Smooth muscle cell (in vitro differentiated cells): Measurements from ENCODE around the gene SSPN. TPM values are rescaled to one million over a fixed set of nuclear protein-coding genes. Genes with fewer than 3 reads are reported as not detected.

Source experiments
- DNase-seq: peaks from one replicate; lab custom pipeline; 2025; ENCODE audit not compliant: unreplicated experiment; lab: John Stamatoyannopoulos, UW
- H2AFZ ChIP-seq: fragments of 200-600 bp; sonication (generic); 2 replicates; pipeline ENCODE4 v1.6.0; 2016; ENCODE audit warnings: antibody characterized with exemption, low read depth, mild to moderate bottlenecking
- H3F3A ChIP-seq: fragments of 200-600 bp; sonication (generic); 2 replicates; pipeline ENCODE4 v1.6.0; 2017; ENCODE audit warnings: antibody characterized with exemption, low read depth
- H3K27ac ChIP-seq: fragments of 200-600 bp; sonication (generic); 2 replicates; pipeline ENCODE4 v1.5.1; 2016; ENCODE audit warnings: low read depth, mild to moderate bottlenecking
- H3K27me3 ChIP-seq: fragments of 200-600 bp; sonication (generic); 2 replicates; pipeline ENCODE4 v1.6.1; 2016; ENCODE audit warnings: low read depth, mild to moderate bottlenecking
- H3K36me3 ChIP-seq: fragments of 200-600 bp; sonication (generic); 2 replicates; pipeline ENCODE4 v1.5.1; 2016; ENCODE audit warnings: low read depth
- H3K4me1 ChIP-seq: fragments of 200-600 bp; sonication (generic); 2 replicates; pipeline ENCODE4 v1.5.1; 2016; ENCODE audit warnings: low read depth
- H3K4me2 ChIP-seq: fragments of 200-600 bp; sonication (generic); 2 replicates; pipeline ENCODE4 v1.6.0; 2016; ENCODE audit warnings: mild to moderate bottlenecking
- H3K4me3 ChIP-seq: fragments of 200-600 bp; sonication (generic); 2 replicates; pipeline ENCODE4 v1.5.1; 2016; ENCODE audit warnings: mild to moderate bottlenecking
- H3K79me2 ChIP-seq: fragments of 200-600 bp; sonication (generic); 2 replicates; pipeline ENCODE4 v1.6.0; 2016; ENCODE audit warnings: low read depth, mild to moderate bottlenecking
- H3K9ac ChIP-seq: fragments of 200-600 bp; sonication (generic); 2 replicates; pipeline ENCODE4 v1.6.0; 2016; ENCODE audit warnings: low read depth
- H3K9me3 ChIP-seq: fragments of 200-600 bp; sonication (generic); replicated peaks from 2 replicates; pipeline ENCODE4 v1.5.1; 2016; ENCODE audit warnings: low read depth
- H4K20me1 ChIP-seq: fragments of 200-600 bp; sonication (generic); 2 replicates; pipeline ENCODE4 v1.6.0; 2016; ENCODE audit warnings: low read depth
- WGBS: methylation state at CpG from one replicate; pipeline ENCODE4 v1.1.7; 2016; ENCODE audit warnings: low lambda C conversion rate; 5-methylcytosine and 5-hydroxymethylcytosine counted together
- polyA plus RNA-seq: library from polyadenylated mRNA; unstranded; fragments of >200 nt; fragmentation: Nextera tagmentation; extraction: Ambion mirVana; gene quantifications from 2 replicates; pipeline ENCODE4 v1.2.1, GENCODE V29; 2016
- total RNA-seq: library from RNA; depleted of rRNA; stranded (reverse); fragments of >200 nt; gene quantifications from 2 replicates; pipeline ENCODE4 v1.2.3, GENCODE V29; 2014
- TF ChIP-seq, protein P1 (sequence below): fragments of 200-600 bp; sonication (generic); IDR thresholded peaks from 2 replicates; pipeline ENCODE4 v1.5.1; 2017; ENCODE audit warnings: borderline replicate concordance, mild to moderate bottlenecking, antibody characterized with exemption; ENCODE audit not compliant: insufficient read depth, poor library complexity, severe bottlenecking

SSPN gene
- total and polyA plus RNA-seq, 2 experiments from 2014 or later: 22.6 to 24.4 TPM

DNA sequence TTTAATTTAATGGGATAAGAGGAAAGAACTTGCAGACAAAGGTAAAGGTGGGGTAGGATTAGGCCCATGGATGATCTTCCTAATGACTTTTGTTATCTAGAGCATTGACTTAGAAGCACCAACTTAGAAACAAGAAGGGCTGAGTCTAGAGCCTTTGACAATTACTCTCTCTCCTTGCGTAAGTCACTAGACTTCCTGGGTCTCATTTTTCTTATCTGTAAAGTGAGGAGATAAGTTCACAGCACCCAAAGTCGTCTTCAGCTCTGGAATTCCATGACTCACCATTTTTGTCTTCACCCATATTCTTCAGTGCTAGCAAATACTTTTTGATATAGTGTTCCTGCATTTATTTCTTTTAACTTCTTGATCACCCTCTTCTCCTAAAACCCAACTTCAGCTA lies 75.7 kb downstream of the SSPN start:
- Histone ChIP-seq H3K27ac (peak overlapping the region; percentile 90), H3K9ac (peak overlapping the region; percentile 65), H3K27me3 (no peaks in the 10 kb centered on the region), H2AFZ (no peak overlapping the region), H4K20me1 (no peaks in the 10 kb centered on the region), H3K4me3 (no peak overlapping the region), H3K9me3 (no peaks in the 10 kb centered on the region), H3K36me3 (no peaks in the 10 kb centered on the region), H3K4me2 (peak overlapping the region; percentile 63), H3F3A (peaks cover 28% of the 10 kb centered on the region), H3K4me1 (peaks cover 9% of the 10 kb centered on the region), H3K79me2 (no peaks in the 10 kb centered on the region)
- DNase-seq: no peak
- TF ChIP-seq, protein P1, sequence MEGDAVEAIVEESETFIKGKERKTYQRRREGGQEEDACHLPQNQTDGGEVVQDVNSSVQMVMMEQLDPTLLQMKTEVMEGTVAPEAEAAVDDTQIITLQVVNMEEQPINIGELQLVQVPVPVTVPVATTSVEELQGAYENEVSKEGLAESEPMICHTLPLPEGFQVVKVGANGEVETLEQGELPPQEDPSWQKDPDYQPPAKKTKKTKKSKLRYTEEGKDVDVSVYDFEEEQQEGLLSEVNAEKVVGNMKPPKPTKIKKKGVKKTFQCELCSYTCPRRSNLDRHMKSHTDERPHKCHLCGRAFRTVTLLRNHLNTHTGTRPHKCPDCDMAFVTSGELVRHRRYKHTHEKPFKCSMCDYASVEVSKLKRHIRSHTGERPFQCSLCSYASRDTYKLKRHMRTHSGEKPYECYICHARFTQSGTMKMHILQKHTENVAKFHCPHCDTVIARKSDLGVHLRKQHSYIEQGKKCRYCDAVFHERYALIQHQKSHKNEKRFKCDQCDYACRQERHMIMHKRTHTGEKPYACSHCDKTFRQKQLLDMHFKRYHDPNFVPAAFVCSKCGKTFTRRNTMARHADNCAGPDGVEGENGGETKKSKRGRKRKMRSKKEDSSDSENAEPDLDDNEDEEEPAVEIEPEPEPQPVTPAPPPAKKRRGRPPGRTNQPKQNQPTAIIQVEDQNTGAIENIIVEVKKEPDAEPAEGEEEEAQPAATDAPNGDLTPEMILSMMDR: no peak
- WGBS: 36% methylated on average over 2 of the region's 2 CpGs

DNA sequence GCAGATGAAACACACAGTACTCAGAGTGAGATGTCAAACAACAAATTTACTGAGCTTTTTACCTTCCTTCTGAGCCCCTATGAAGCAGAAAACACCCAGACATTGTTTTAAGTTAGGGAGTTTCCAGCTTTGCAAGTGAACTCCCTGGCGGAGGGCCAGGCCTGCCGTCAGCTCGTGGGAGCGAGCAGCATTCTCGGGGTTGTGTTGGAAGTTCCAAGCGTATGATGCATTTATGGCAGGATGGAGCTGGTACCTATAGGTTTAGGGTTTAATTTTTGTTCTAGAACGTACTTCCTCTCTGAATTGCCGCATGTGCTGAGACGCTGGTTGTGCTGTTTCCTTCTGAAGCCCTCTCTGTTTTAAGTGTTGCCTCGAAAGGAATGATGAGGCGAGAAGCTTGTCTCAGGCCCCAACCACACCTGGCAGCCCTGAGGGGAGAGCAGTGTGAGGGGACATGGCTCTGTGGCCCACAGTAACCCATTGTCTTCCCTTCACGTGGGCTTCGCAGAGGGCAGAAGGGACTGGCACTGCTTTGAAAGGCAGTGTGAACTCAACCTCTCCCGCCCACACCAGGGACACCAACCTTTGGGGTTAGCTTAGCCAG lies 76.6 kb downstream of the SSPN start:
- Histone ChIP-seq H3K9me3 (no peaks in the 10 kb centered on the region), H3K36me3 (no peaks in the 10 kb centered on the region), H3K4me2 (peak overlapping the region; percentile 63), H3K27me3 (no peaks in the 10 kb centered on the region), H3K4me1 (peaks cover 9% of the 10 kb centered on the region), H3K27ac (peak overlapping the region; percentile 90), H3F3A (peaks cover 30% of the 10 kb centered on the region), H3K79me2 (no peaks in the 10 kb centered on the region), H3K4me3 (no peak overlapping the region), H4K20me1 (no peaks in the 10 kb centered on the region), H2AFZ (no peak overlapping the region), H3K9ac (peak overlapping the region; percentile 65)
- TF ChIP-seq, protein P1: no peak
- DNase-seq: peak; percentile 47
- 51% methylated on average over 14 of the region's 14 CpGs for WGBS

DNA sequence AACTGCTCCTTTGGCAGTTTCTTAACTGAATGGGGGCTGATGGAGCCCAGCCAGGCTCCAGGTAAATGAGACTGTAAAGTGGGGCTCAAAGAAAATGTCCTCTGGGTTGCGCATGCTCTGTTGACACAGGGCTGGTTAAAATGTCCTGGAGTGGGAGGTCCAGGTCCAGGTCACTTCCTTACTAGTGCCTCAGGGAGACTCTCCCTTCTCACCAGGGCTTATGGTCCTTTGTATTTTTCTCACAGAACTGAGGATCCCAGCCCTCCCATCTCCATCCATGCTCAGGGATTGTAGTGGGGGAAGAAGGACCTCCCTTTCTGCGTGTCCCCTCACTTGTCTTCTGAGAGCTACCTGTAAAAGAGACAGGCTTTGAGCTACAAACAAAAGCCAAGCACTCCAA lies 77.5 kb downstream of the SSPN start:
- H3K4me1 ChIP-seq: peaks cover 9% of the 10 kb centered on the region

More for the DNA sequence above, 77.5 kb downstream of the SSPN start:
- no peak for DNase-seq
- H3K79me2 ChIP-seq: no peaks in the 10 kb centered on the region
- peak overlapping the region; percentile 97 for H3K27ac ChIP-seq
- no peak overlapping the region for H2AFZ ChIP-seq
- no peak overlapping the region for H3K4me3 ChIP-seq
- TF ChIP-seq, protein P1: no peak
- no peaks in the 10 kb centered on the region for H4K20me1 ChIP-seq
- no peaks in the 10 kb centered on the region for H3K9me3 ChIP-seq
- H3K27me3 ChIP-seq: no peaks in the 10 kb centered on the region
- H3K9ac ChIP-seq: no peak overlapping the region
- peaks cover 30% of the 10 kb centered on the region for H3F3A ChIP-seq
- whole genome bisulfite sequencing: 100% methylated on average over 2 of the region's 2 CpGs
- no peaks in the 10 kb centered on the region for H3K36me3 ChIP-seq
- no peak overlapping the region for H3K4me2 ChIP-seq
